Sigmoid colon (tissue), 7 donors: Measurements from ENCODE around the gene TCEAL3. TPM values are rescaled to one million over a fixed set of nuclear protein-coding genes. Genes with fewer than 3 reads are reported as not detected.

Source experiments
- DNase-seq: peaks from one replicate; pipeline ENCODE4 v3.0.0-alpha.2; 2019
- H3K27ac ChIP-seq, 4 donors: fragments of 200-600 bp; sonication (generic); one replicate each; pipeline ENCODE4 v1.5.1; 2016 to 2019; ENCODE audit warnings: mild to moderate bottlenecking in 1 of 4
- H3K27me3 ChIP-seq, 3 donors: fragments of 200-600 bp; sonication (generic); one replicate each; pipeline ENCODE4 v1.5.1; 2019; ENCODE audit warnings: mild to moderate bottlenecking in 1 of 3
- H3K36me3 ChIP-seq, 4 donors: fragments of 200-600 bp; sonication (generic); one replicate each; pipeline ENCODE4 v1.5.1; 2016 to 2019
- H3K4me1 ChIP-seq, 4 donors: fragments of 200-600 bp; sonication (generic); one replicate each; pipeline ENCODE4 v1.5.1; 2017 to 2019
- H3K4me3 ChIP-seq, 4 donors: fragments of 200-600 bp; sonication (generic); one replicate each; pipeline ENCODE4 v1.5.1; 2017 to 2019; ENCODE audit warnings: mild to moderate bottlenecking in 2 of 4, moderate library complexity in 1 of 4
- H3K9me3 ChIP-seq, 4 donors: fragments of 200-600 bp in 3 of 4; sonication (generic) in 3 of 4; one replicate each; pipeline versions ENCODE4 v1.5.1 to v1.6.1; 2013 to 2019
- CTCF ChIP-seq, 4 experiments: fragments of 450-650 bp in 3 of 4; fragments of 200-600 bp in 1 of 4; IDR thresholded peaks; one replicate each; pipeline ENCODE4 v1.5.1; 2016 to 2019; ENCODE audit warnings: antibody characterized with exemption in 4 of 4, mild to moderate bottlenecking in 3 of 4, moderate library complexity in 2 of 4
- EP300 ChIP-seq, 4 donors: sonication (generic); formaldehyde crosslinking; IDR thresholded peaks; one replicate each; pipeline ENCODE4 v1.6.1; 2017; ENCODE audit warnings: antibody characterized with exemption in 4 of 4
- POLR2A ChIP-seq, 2 donors: fragments of 450-650 bp; IDR thresholded peaks; one replicate each; pipeline ENCODE4 v1.6.1; 2016; ENCODE audit warnings: antibody characterized with exemption in 2 of 2, mild to moderate bottlenecking in 2 of 2, moderate library complexity in 2 of 2
- POLR2AphosphoS5 ChIP-seq, 4 donors: sonication (generic); formaldehyde crosslinking; IDR thresholded peaks; one replicate each; pipeline ENCODE4 v1.6.1; 2017; ENCODE audit warnings: antibody characterized with exemption in 4 of 4
- WGBS, 2 donors: extraction: QIAGEN DNeasy Blood & Tissue Kit; methylation state at CpG; one replicate each; pipeline ENCODE4 v1.1.7; 2013; 5-methylcytosine and 5-hydroxymethylcytosine counted together
- intact Hi-C: fragments of 100-400 bp; cut with DNase I; formaldehyde crosslinking; loops from one replicate; pipeline ENCODE4 v1.15.1; 2023
- polyA plus RNA-seq, 3 donors: library from polyadenylated mRNA; stranded (reverse); fragments of 200-250 nt; gene quantifications; one replicate each; pipeline ENCODE4 v1.2.3, GENCODE V29; 2013
- total RNA-seq, 4 donors: library from RNA; depleted of rRNA; stranded (reverse); fragments of >200 nt; gene quantifications; one replicate each; pipeline ENCODE4 v1.1.0, GENCODE V29; 2016
- donor health status: healthy with polysubstance abuse.
- donor health status: Bipolar disorder and iron deficiency.
- donor health status: healthy.

TCEAL3 gene
- total and polyA plus RNA-seq, 7 donors: 13.9 to 68.3 (median 55.3) TPM

- DNase-seq: peak; percentile 83
- peaks cover 0 to 17% (median 3%) of the 10 kb centered on the region in 4 donors for H3K4me1 ChIP-seq
- no peaks in the 10 kb centered on the region for H3K9me3 ChIP-seq
- H3K36me3 ChIP-seq: no peaks in the 10 kb centered on the region
- H3K27ac ChIP-seq: peak overlapping the region; percentile 89 to 95 (median 92)
- H3K4me3 ChIP-seq: peak overlapping the region; percentile 46 to 65 (median 60)
- 1% methylated on average over 49 of the region's 49 CpGs for WGBS, 2 donors
- TF ChIP-seq POLR2AphosphoS5 (IDR thresholded peaks at IDR 0.05) (peak; percentile 48 to 64 (median 54)), CTCF (IDR thresholded peaks at IDR 0.05) (peak in 2 of 4 experiments; percentile 15 to 30), POLR2A (IDR thresholded peaks at IDR 0.05) (peak; percentile 15 to 21), EP300 (IDR thresholded peaks at IDR 0.05) (no peak)
- intact Hi-C loops: loop anchor here (2.0 to 10.0 kb wide), 5 partner anchors 21 to 415 kb away; partner anchors contain the start of genes BEX4 and MORF4L2
- no peaks in the 10 kb centered on the region for H3K27me3 ChIP-seq
Measured at GRCh38 chrX:103629318-103630170, 21.8 kb downstream of the TCEAL3 start.

- no peaks in the 10 kb centered on the region for H3K36me3 ChIP-seq
- H3K4me1 ChIP-seq: peaks cover 0 to 17% (median 3%) of the 10 kb centered on the region in 4 donors
- intact Hi-C loops: loop anchor here (5.0 kb wide), 1 partner anchor 98 kb away; no protein-coding TSS in a partner anchor
- no peaks in the 10 kb centered on the region for H3K27me3 ChIP-seq
- DNase-seq: no peak
- no peaks in the 10 kb centered on the region for H3K9me3 ChIP-seq
- TF ChIP-seq POLR2A (IDR thresholded peaks at IDR 0.05): no peak
- no peak for TF ChIP-seq EP300 (IDR thresholded peaks at IDR 0.05)
- TF ChIP-seq CTCF (IDR thresholded peaks at IDR 0.05): peak in 1 of 4 experiments; percentile 25
- H3K4me3 ChIP-seq: peak overlapping the region; percentile 46 to 65 (median 60)
- 5 to 28% methylated on average over 6 of the region's 6 CpGs for WGBS, 2 donors
- peak overlapping the region; percentile 89 to 95 (median 92) for H3K27ac ChIP-seq
Measured at GRCh38 chrX:103630171-103630511, 22.4 kb downstream of the TCEAL3 start.

- Histone ChIP-seq H3K9me3 (no peaks in the 10 kb centered on the region), H3K27me3 (no peaks in the 10 kb centered on the region), H3K4me3 (no peak overlapping the region), H3K36me3 (no peaks in the 10 kb centered on the region), H3K4me1 (peaks cover 0 to 17% (median 3%) of the 10 kb centered on the region in 4 donors), H3K27ac (peak overlapping the region in 2 of 4 donors; percentile 19 to 95)
- DNase-seq: no peak
- TF ChIP-seq POLR2AphosphoS5 (IDR thresholded peaks at IDR 0.05): no peak
- no peak for TF ChIP-seq EP300 (IDR thresholded peaks at IDR 0.05)
- no peak for TF ChIP-seq CTCF (IDR thresholded peaks at IDR 0.05)
- TF ChIP-seq POLR2A (IDR thresholded peaks at IDR 0.05): no peak
- intact Hi-C loops: loop anchor here (5.0 kb wide), 1 partner anchor 99 kb away; no protein-coding TSS in a partner anchor
- 95 to 96% methylated on average over 5 of the region's 5 CpGs for WGBS, 2 donors
Measured at GRCh38 chrX:103631145-103631544, 23.4 kb downstream of the TCEAL3 start.

GRCh38 chrX:103635436-103635835 lies 27.7 kb downstream of the TCEAL3 start:
- peaks cover 0 to 7% (median 0%) of the 10 kb centered on the region in 4 donors for H3K4me1 ChIP-seq
- 56 to 79% methylated on average over 2 of the region's 2 CpGs for WGBS, 2 donors
- TF ChIP-seq EP300 (IDR thresholded peaks at IDR 0.05) (no peak), POLR2A (IDR thresholded peaks at IDR 0.05) (no peak), POLR2AphosphoS5 (IDR thresholded peaks at IDR 0.05) (no peak), CTCF (IDR thresholded peaks at IDR 0.05) (no peak)

More at GRCh38 chrX:103635436-103635835, 27.7 kb downstream of the TCEAL3 start:
- Histone ChIP-seq H3K9me3 (no peaks in the 10 kb centered on the region), H3K4me3 (no peak overlapping the region), H3K27ac (no peak overlapping the region), H3K27me3 (no peaks in the 10 kb centered on the region), H3K36me3 (no peaks in the 10 kb centered on the region)
- no peak for DNase-seq
- intact Hi-C loops: no loop called here
